ENCODE data around the gene DLL3. TPM values are rescaled to one million over a fixed set of nuclear protein-coding genes. Genes with fewer than 3 reads are reported as not detected.

Gene DLL3
- polyA plus RNA-seq, 1 donor from 2014 or later = 35.5 TPM

- no peak overlapping the region for H2AFZ ChIP-seq (ENCODE audit: low read depth, low read length)
- no peaks in the 10 kb centered on the region for H3K36me3 ChIP-seq (ENCODE audit: insufficient read depth, low read length)
- H3K9me3 ChIP-seq (ENCODE audit: low read length) = no peaks in the 10 kb centered on the region
- no peak overlapping the region for H3K4me2 ChIP-seq (ENCODE audit: low read length)
- H3K9ac ChIP-seq (ENCODE audit: low read length) = no peak overlapping the region
- H3K27me3 ChIP-seq (ENCODE audit: insufficient read depth, low read depth, low read length) = no peaks in the 10 kb centered on the region
- no peaks in the 10 kb centered on the region for H3K9me2 ChIP-seq (ENCODE audit: insufficient read depth, low read length)
- TF ChIP-seq EP300 (conservative IDR thresholded peaks at IDR 0.05; ENCODE audit: poor library complexity, severe bottlenecking) (no peak), POLR2AphosphoS5 (IDR thresholded peaks at IDR 0.05) (no peak), MXI1 (conservative IDR thresholded peaks at IDR 0.05; ENCODE audit: poor library complexity, severe bottlenecking) (no peak), REST (IDR thresholded peaks at IDR 0.05; ENCODE audit: borderline replicate concordance) (no peak), SMC3 (conservative IDR thresholded peaks at IDR 0.05; ENCODE audit: poor library complexity) (no peak), RAD21 (conservative IDR thresholded peaks at IDR 0.05) (no peak), CTCF (IDR thresholded peaks at IDR 0.05; ENCODE audit: poor library complexity, severe bottlenecking) (no peak), EZH2 (IDR thresholded peaks at IDR 0.05; ENCODE audit: borderline replicate concordance, insufficient read depth, low read length, poor library complexity, severe bottlenecking) (no peak), TAF1 (IDR thresholded peaks at IDR 0.05; ENCODE audit: low read depth) (no peak)
- H3K27ac ChIP-seq (ENCODE audit: low read length) = no peak overlapping the region
- H3K79me2 ChIP-seq (replicated peaks; ENCODE audit: insufficient read depth, low read length) = peaks cover 4% of the 10 kb centered on the region
- H3F3A ChIP-seq (ENCODE audit: insufficient read depth, low read length, poor library complexity, severe bottlenecking) = no peaks in the 10 kb centered on the region
- no peak overlapping the region for H3K4me3 ChIP-seq (ENCODE audit: low read length)
- H4K20me1 ChIP-seq (ENCODE audit: insufficient read depth) = no peaks in the 10 kb centered on the region
Measured at GRCh38 chr19:39524495-39524894, 25.7 kb downstream of the DLL3 start.

GRCh38 chr19:39525205-39525604 is 26.5 kb downstream of the DLL3 start:
- H3F3A ChIP-seq (ENCODE audit: insufficient read depth, low read length, poor library complexity, severe bottlenecking) = no peaks in the 10 kb centered on the region
- no peaks in the 10 kb centered on the region for H3K9me3 ChIP-seq (ENCODE audit: low read length)
- H3K36me3 ChIP-seq (ENCODE audit: insufficient read depth, low read length) = no peaks in the 10 kb centered on the region
- TF ChIP-seq EZH2 (IDR thresholded peaks at IDR 0.05; ENCODE audit: borderline replicate concordance, insufficient read depth, low read length, poor library complexity, severe bottlenecking) (no peak), EP300 (conservative IDR thresholded peaks at IDR 0.05; ENCODE audit: poor library complexity, severe bottlenecking) (no peak), TAF1 (IDR thresholded peaks at IDR 0.05; ENCODE audit: low read depth) (no peak), POLR2AphosphoS5 (IDR thresholded peaks at IDR 0.05) (no peak), REST (IDR thresholded peaks at IDR 0.05; ENCODE audit: borderline replicate concordance) (no peak), RAD21 (conservative IDR thresholded peaks at IDR 0.05) (no peak), SMC3 (conservative IDR thresholded peaks at IDR 0.05; ENCODE audit: poor library complexity) (no peak), MXI1 (conservative IDR thresholded peaks at IDR 0.05; ENCODE audit: poor library complexity, severe bottlenecking) (no peak), CTCF (IDR thresholded peaks at IDR 0.05; ENCODE audit: poor library complexity, severe bottlenecking) (no peak)
- H3K4me3 ChIP-seq (ENCODE audit: low read length) = no peak overlapping the region
- no peak overlapping the region for H3K4me2 ChIP-seq (ENCODE audit: low read length)
- H3K9me2 ChIP-seq (ENCODE audit: insufficient read depth, low read length) = no peaks in the 10 kb centered on the region
- H3K9ac ChIP-seq (ENCODE audit: low read length) = no peak overlapping the region
- peaks cover 10% of the 10 kb centered on the region for H3K79me2 ChIP-seq (replicated peaks; ENCODE audit: insufficient read depth, low read length)
- H3K27ac ChIP-seq (ENCODE audit: low read length) = no peak overlapping the region
- no peaks in the 10 kb centered on the region for H3K27me3 ChIP-seq (ENCODE audit: insufficient read depth, low read depth, low read length)
- no peak overlapping the region for H2AFZ ChIP-seq (ENCODE audit: low read depth, low read length)
- H4K20me1 ChIP-seq (ENCODE audit: insufficient read depth) = no peaks in the 10 kb centered on the region
